Cardiac fibroblast (primary cell): Measurements from ENCODE around the gene TBCCD1.

Experiments used
- DNase-seq, 2 donors: peaks; one replicate each; pipeline versions ENCODE4 v3.0.0 to v3.0.0-alpha.2; 2010; ENCODE audit warnings: low read depth in 2 of 2
- H3K4me3 ChIP-seq, 2 donors: replicated peaks in 1 of 2; 1 replicate in 1 of 2; 2 replicates in 1 of 2; pipeline ENCODE4 v1.5.1; 2011; ENCODE audit warnings: low read depth in 2 of 2, low read length in 2 of 2, mild to moderate bottlenecking in 2 of 2, moderate library complexity in 1 of 2
- CTCF ChIP-seq: IDR thresholded peaks from one replicate; pipeline ENCODE4 v1.5.1; 2011; ENCODE audit warnings: low read depth, mild to moderate bottlenecking, low read length, inconsistent platforms

Gene TBCCD1

GRCh38 chr3:186612721-186613636 lies 45.8 kb upstream of the TBCCD1 start, which contains the start of gene AHSG:
TSS of gene AHSG (plus strand) at chr3:186613060. CDS start at chr3:186613142, 82 bp downstream.
- no peak for DNase-seq
- no peak for TF ChIP-seq CTCF
- H3K4me3 ChIP-seq: no peak within 1 kb of the TSS

GRCh38 chr3:186612065-186612464 lies 44.9 kb upstream of the TBCCD1 start:
- no peak for TF ChIP-seq CTCF
- H3K4me3 ChIP-seq: no peak overlapping the region
- no peak for DNase-seq

GRCh38 chr3:186609247-186609868 lies 42.2 kb upstream of the TBCCD1 start:
- TF ChIP-seq CTCF: peak; percentile 41
- peak; percentile 41 to 42 for DNase-seq

GRCh38 chr3:186608624-186609215 lies 41.6 kb upstream of the TBCCD1 start:
- DNase-seq: no peak
- H3K4me3 ChIP-seq: no peak overlapping the region
- TF ChIP-seq CTCF: no peak

More at GRCh38 chr3:186609247-186609868, 42.2 kb upstream of the TBCCD1 start:
- no peak overlapping the region for H3K4me3 ChIP-seq

- DNase-seq: no peak
- H3K4me3 ChIP-seq: no peak overlapping the region
- TF ChIP-seq CTCF: no peak
These were observed 38.7 kb upstream of the TBCCD1 start for GRCh38 chr3:186605561-186606545.

GRCh38 chr3:186605078-186605477 lies 37.9 kb upstream of the TBCCD1 start:
- no peak for TF ChIP-seq CTCF
- H3K4me3 ChIP-seq: no peak overlapping the region
- no peak for DNase-seq
